Adrenal gland (tissue), 12 donors: ENCODE measurements around the gene MFNG. TPM values are rescaled to one million over a fixed set of nuclear protein-coding genes. Genes with fewer than 3 reads are reported as not detected.
A peak's percentile ranks its signal among the peaks of the same experiment; 100 is the strongest.

Experiments
- DNase-seq, 7 donors: peaks; one replicate each; pipeline ENCODE4 v3.0.0-alpha.2; 2019 to 2020
- H3K27ac ChIP-seq, 5 donors: fragments of 200-600 bp; sonication (generic) in 4 of 5; 1 replicate in 3 of 5; 2 replicates in 2 of 5; pipeline versions ENCODE4 v1.5.1 to v1.8.0; 2016 to 2020; ENCODE audit warnings: mild to moderate bottlenecking in 1 of 5
- H3K27me3 ChIP-seq: fragments of 200-600 bp; 2 replicates; pipeline ENCODE4 v1.8.0; 2021
- H3K36me3 ChIP-seq, 2 donors: fragments of 200-600 bp; replicated peaks in 1 of 2; 1 replicate in 1 of 2; 2 replicates in 1 of 2; pipeline versions ENCODE4 v1.5.1 to v1.8.0; 2018 to 2022
- H3K4me1 ChIP-seq, 2 donors: fragments of 200-600 bp; replicated peaks in 1 of 2; 1 replicate in 1 of 2; 2 replicates in 1 of 2; pipeline versions ENCODE4 v1.5.1 to v1.8.0; 2018 to 2021
- H3K4me3 ChIP-seq, 4 donors: fragments of 200-600 bp; sonication (generic) in 3 of 4; one replicate each; pipeline ENCODE4 v1.5.1; 2016 to 2018
- H3K9me3 ChIP-seq, 3 donors: fragments of 200-600 bp; sonication (generic) in 1 of 3; replicated peaks in 1 of 3; 1 replicate in 2 of 3; 2 replicates in 1 of 3; pipeline versions ENCODE4 v1.5.1 to v1.8.0; 2016 to 2021
- POLR2A ChIP-seq, 2 donors: fragments of 450-650 bp; IDR thresholded peaks; one replicate each; pipeline ENCODE4 v1.6.1; 2017; ENCODE audit warnings: antibody characterized with exemption in 2 of 2, mild to moderate bottlenecking in 2 of 2, moderate library complexity in 1 of 2
- WGBS, 4 donors: extraction: QIAGEN DNeasy Blood & Tissue Kit in 2 of 4; methylation state at CpG; one replicate each; pipeline versions ENCODE4 v1.1.5 to v1.1.7; 2013 to 2017; 5-methylcytosine and 5-hydroxymethylcytosine counted together
- intact Hi-C, 2 donors: fragments of 100-400 bp; cut with DNase I; formaldehyde crosslinking; loops; one replicate each; pipeline versions ENCODE4 v1.14.1 to v1.15.0; 2022 to 2023
- polyA plus RNA-seq, 3 donors: library from polyadenylated mRNA; stranded (reverse); fragments of 200-250 nt in 2 of 3; fragments of 350-450 nt in 1 of 3; fragmentation: Illumina TruSeq in 1 of 3; extraction: RNeasy Lipid Tissue Mini Kit (QIAGEN cat#74804) in 1 of 3; gene quantifications; one replicate each; pipeline ENCODE4 v1.2.3, GENCODE V29; 2013 to 2014
- total RNA-seq, 9 donors: library from RNA; depleted of rRNA in 4 of 9; stranded (reverse); fragments of >200 nt in 4 of 9; fragments of 120-200 nt in 1 of 9; fragmentation: NEBNext Ultra II Directional in 1 of 9; extraction: Animal tissue kit (Norgen Biotek cat#: 25700) in 1 of 9; gene quantifications; one replicate each; pipeline versions ENCODE4 v1.1.0 to v1.2.4, GENCODE V29; 2013 to 2023
- TF ChIP-seq, protein P1 (sequence below), 6 experiments: fragments of 450-650 bp in 4 of 6; fragments of 200-600 bp in 2 of 6; sonication (generic) in 1 of 6; IDR thresholded peaks; 1 replicate in 5 of 6; 2 replicates in 1 of 6; pipeline versions ENCODE4 v1.5.1 to v1.8.0; 2016 to 2021; ENCODE audit warnings: antibody characterized with exemption in 6 of 6, mild to moderate bottlenecking in 2 of 6, moderate library complexity in 1 of 6
- donor health status: healthy with polysubstance abuse.
- donor health status: Bipolar disorder and iron deficiency.
- donor health status: DM: yes; HTN: yes; CAD: no.
- donor health status: DM: no; HTN: no; CAD: no.
- donor health status: DM: no; HTN: no; CAD: no.
- donor health status: DM: yes; HTN: yes; CAD: no.

MFNG gene
- total and polyA plus RNA-seq, 12 donors: 4.0 to 27.6 (median 17.9) TPM

DNA sequence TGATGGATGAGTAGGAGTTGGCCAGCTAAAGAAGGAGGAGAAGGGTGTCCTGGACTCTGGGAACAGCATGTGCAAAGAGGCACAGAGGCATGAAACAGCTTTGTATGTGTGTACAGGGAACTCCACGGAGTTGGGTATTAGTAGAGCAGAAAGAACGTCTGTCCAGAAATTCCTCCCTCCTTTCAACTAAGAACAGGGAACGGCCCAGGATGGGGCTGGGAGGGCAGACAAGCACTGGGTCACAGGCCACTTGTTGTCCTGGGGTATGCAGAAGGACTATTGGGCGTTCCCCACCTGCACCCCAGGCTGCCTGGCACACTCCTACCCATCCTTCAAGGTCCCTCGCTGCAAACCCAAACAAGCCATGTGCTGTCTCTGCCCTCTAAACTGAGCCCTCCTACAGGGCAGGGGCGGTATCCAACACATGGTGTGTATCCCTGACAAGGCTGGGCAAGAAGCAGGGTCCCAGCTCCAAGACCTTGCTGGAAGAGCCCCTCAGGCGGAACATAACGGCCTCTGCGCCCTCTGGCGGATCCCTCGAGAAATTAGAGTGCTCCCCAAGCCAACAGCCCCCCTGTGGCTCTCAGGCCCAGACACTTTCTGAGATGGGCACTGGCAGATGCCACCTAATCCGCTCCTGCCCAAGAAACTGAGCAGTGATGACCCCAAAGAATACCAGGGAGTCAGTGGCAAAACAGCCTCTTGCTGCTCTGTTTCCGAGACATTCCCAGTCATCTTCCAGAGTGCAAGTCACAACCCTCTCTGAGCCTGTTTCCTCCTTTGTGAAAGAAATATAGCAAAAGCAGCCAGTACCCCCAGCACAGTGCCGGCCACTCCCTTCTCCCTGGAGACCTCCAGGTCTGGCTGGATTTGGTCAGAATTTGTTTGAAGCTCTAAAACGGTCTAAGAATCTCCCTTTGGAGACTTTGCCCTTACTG lies 57.3 kb downstream of the MFNG start:
- no peaks in the 10 kb centered on the region for H3K9me3 ChIP-seq
- no peak overlapping the region for H3K4me3 ChIP-seq
- H3K4me1 ChIP-seq: no peaks in the 10 kb centered on the region
- intact Hi-C loops: loop anchor here (10.0 kb wide), 1 partner anchor 114 kb away; no protein-coding TSS in a partner anchor
- TF ChIP-seq POLR2A (IDR thresholded peaks at IDR 0.05): no peak
- TF ChIP-seq, protein P1, sequence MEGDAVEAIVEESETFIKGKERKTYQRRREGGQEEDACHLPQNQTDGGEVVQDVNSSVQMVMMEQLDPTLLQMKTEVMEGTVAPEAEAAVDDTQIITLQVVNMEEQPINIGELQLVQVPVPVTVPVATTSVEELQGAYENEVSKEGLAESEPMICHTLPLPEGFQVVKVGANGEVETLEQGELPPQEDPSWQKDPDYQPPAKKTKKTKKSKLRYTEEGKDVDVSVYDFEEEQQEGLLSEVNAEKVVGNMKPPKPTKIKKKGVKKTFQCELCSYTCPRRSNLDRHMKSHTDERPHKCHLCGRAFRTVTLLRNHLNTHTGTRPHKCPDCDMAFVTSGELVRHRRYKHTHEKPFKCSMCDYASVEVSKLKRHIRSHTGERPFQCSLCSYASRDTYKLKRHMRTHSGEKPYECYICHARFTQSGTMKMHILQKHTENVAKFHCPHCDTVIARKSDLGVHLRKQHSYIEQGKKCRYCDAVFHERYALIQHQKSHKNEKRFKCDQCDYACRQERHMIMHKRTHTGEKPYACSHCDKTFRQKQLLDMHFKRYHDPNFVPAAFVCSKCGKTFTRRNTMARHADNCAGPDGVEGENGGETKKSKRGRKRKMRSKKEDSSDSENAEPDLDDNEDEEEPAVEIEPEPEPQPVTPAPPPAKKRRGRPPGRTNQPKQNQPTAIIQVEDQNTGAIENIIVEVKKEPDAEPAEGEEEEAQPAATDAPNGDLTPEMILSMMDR (IDR thresholded peaks at IDR 0.05): peak; percentile 48 to 68 (median 58)
- H3K36me3 ChIP-seq: no peaks in the 10 kb centered on the region
- H3K27ac ChIP-seq: no peak overlapping the region
- 32 to 46% (median 35%) methylated on average over 7 to 15 of the region's 15 CpGs for WGBS, 4 donors
- DNase-seq: peak in 4 of 7 donors; percentile 37 to 44 (median 40)
- H3K27me3 ChIP-seq: peaks cover 39% of the 10 kb centered on the region

DNA sequence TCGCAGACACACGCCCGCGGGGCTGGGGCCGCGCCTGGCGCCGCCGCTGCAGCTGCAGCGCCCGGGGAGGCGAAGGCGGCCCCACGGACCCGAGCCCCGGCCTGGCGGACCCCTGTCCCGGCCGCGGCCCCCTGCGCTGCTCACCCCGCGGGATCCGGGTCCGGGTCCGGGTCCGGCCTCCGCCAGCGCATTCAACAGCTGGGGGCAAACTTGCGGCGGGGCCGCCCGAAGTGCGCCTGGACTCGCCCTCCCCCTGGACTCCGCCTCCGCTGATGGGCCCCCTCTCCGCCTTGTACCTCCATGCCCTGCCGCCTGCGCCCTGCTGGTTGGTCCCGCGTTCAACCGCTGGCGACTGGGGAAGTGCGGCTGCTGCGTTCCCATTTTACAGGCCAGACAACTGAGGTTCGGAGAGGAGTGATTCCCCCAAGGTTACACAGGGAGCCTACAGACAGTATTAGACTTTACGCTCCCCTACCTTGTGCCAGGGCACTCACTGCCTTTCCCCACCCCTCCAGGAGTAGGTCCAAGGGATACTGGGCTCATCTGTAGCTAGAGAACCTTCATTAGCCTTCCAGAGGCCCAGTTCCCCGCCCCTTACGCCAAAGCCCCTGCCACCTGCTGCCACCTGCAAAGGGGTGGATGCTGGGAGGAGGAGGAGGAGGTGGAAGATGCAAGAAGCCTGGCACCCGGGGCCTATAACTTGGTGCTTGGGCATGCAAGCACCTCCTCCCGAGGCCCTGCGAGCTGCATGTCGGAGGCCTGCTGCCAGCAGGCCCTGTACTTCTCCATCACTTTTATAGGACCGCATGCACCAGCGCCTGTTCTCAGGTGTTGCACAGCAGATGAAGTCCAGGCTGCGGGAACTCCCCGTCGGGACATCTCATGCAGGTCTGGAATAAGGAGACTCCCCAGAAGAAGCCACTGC lies 58.2 kb downstream of the MFNG start:
- intact Hi-C loops: loop anchor here (10.0 kb wide), 1 partner anchor 113 kb away; no protein-coding TSS in a partner anchor
- TF ChIP-seq, protein P1 (IDR thresholded peaks at IDR 0.05): no peak
- no peak for TF ChIP-seq POLR2A (IDR thresholded peaks at IDR 0.05)
- WGBS, 4 donors: 18 to 42% (median 28%) methylated on average over 20 to 59 of the region's 59 CpGs

DNA sequence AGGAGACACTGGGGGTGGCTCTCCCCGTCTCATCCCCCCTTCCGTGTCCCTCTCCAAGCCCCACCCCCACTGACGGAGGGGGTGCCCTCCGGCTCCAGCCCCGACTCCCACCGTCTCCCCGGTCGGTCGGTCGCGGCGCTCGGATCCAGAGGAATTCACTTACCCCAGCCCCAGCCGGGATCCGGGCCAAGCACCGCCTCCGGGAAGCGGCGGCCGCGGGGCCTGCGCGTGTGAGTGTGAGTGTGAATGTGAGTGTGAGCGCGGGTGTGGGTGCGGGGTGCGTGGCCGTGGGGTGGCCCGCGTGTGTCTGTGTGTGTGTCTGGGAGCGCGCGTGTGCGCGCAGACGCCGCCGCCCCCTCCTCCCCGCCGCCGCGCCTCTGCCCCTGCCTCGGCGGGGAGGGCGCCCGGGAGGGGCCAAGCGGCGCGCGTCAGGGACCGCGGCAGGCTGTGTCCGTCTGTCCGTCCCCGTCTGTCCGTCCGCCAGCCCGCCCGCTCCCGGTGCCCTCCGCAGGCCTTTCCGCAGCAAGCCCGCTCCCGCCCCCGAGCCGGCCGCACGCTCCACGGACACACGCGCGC lies 59.0 kb downstream of the MFNG start, which contains the start of gene ELFN2:
TSS of gene ELFN2 (minus strand) at position 345 of the 576 bp plus-strand sequence. CDS start 51,945 bp downstream, outside the sequence.
- Histone ChIP-seq H3K4me1 (no peaks in the 10 kb centered on the region), H3K9me3 (no peaks in the 10 kb centered on the region), H3K27ac (no peak within 1 kb of the TSS), H3K36me3 (no peaks in the 10 kb centered on the region), H3K27me3 (peaks cover 31% of the 10 kb centered on the region), H3K4me3 (peak within 1 kb of the TSS in 1 of 4 donors; percentile 55)
- WGBS, 4 donors: 0 to 1% (median 1%) methylated on average over 4 to 72 of the region's 72 CpGs
- no peak for TF ChIP-seq POLR2A (IDR thresholded peaks at IDR 0.05)
- TF ChIP-seq, protein P1 (IDR thresholded peaks at IDR 0.05): no peak
- intact Hi-C loops: loop anchor here (10.0 kb wide), 1 partner anchor 112 kb away; no protein-coding TSS in a partner anchor
- peak in 1 of 7 donors; percentile 27 for DNase-seq

More for the DNA sequence above, 58.2 kb downstream of the MFNG start:
- Histone ChIP-seq H3K4me1 (no peaks in the 10 kb centered on the region), H3K27me3 (peaks cover 31% of the 10 kb centered on the region), H3K36me3 (no peaks in the 10 kb centered on the region), H3K4me3 (peak overlapping the region in 1 of 4 donors; percentile 55), H3K9me3 (no peaks in the 10 kb centered on the region), H3K27ac (no peak overlapping the region)
- no peak for DNase-seq
